ENCODE measurements around the gene RNF2. TPM values are rescaled to one million over a fixed set of nuclear protein-coding genes. Genes with fewer than 3 reads are reported as not detected.

The RNF2 gene
- total and polyA plus RNA-seq, 7 experiments from 2014 or later = 14.9 to 35.5 (median 20.8) TPM

DNA sequence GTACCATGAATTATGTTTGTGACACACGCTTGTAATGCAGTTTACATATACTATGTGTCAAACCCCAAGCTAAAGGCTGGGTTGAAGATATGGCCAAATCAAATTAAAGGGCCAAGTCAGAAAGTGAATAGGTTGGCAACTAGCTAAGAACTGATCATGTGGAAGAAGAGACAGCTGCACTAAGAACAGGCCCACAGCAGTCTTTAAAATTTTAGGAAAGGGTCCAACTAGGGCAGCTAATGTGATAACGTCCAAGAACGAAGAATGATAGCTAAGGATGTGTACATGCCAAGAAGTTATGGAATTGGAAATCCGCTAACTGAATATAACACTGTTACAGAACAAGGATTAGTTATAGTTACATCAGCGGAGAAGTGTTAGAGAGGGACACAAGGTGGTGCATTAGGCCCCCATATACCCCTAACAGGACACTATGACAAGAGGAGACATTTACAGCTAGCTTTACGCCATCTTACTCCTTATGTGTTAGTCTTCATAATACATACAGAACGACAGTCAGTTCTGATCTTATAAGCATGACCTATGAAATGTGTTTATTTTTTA lies 6.5 kb upstream of the RNF2 start:
- Mint-ChIP-seq H3K9me3 (no peaks in the 10 kb centered on the region), H3K4me3 (no peak overlapping the region), H3K27ac (no peak overlapping the region), H3K27me3 (peaks cover 0 to 39% (median 0%) of the 10 kb centered on the region in 5 donors), H3K4me1 (peaks cover 0 to 5% (median 0%) of the 10 kb centered on the region in 7 donors), H3K36me3 (no peaks in the 10 kb centered on the region)
- Histone ChIP-seq H3K9me3 (ENCODE audit: control insufficient read depth in 2 of 3, low read length in 3 of 3) (no peaks in the 10 kb centered on the region), H3K27me3 (ENCODE audit: control insufficient read depth in 2 of 2, insufficient read depth in 2 of 2, low read length in 2 of 2) (no peaks in the 10 kb centered on the region), H3K36me3 (ENCODE audit: control insufficient read depth in 2 of 3, insufficient read depth in 3 of 3, low read length in 3 of 3) (no peaks in the 10 kb centered on the region), H3K27ac (ENCODE audit: low read depth, low read length) (no peak overlapping the region), H3K4me3 (ENCODE audit: low read length) (no peak overlapping the region), H3K4me1 (ENCODE audit: control insufficient read depth in 2 of 2, insufficient read depth in 2 of 2, low read length in 2 of 2) (no peaks in the 10 kb centered on the region)
- no peak for ATAC-seq
- ChIA-PET CTCF (interaction anchor here (0.7 kb wide), 1 partner anchor 74 kb away, joined by 3 read pairs; no protein-coding TSS in a partner anchor), POLR2A (no interaction called here)
- intact Hi-C loops (cut with micrococcal nuclease) = no loop called here
- no peak for DNase-seq

- DNase-seq = no peak
- peaks cover 0 to 14% (median 8%) of the 10 kb centered on the region in 7 donors for H3K4me1 Mint-ChIP-seq
- no peaks in the 10 kb centered on the region for H3K9me3 ChIP-seq (ENCODE audit: control insufficient read depth in 2 of 3, low read length in 3 of 3)
- no peak for ATAC-seq
- ChIA-PET POLR2A (interaction anchor here (0.9 kb wide), 1 partner anchor 17 kb away, joined by 3 read pairs; no protein-coding TSS in a partner anchor), CTCF (interaction anchor here (0.6 kb wide), 1 partner anchor 234 kb away, joined by 4 read pairs; no protein-coding TSS in a partner anchor)
- H3K36me3 ChIP-seq (ENCODE audit: control insufficient read depth in 2 of 3, insufficient read depth in 3 of 3, low read length in 3 of 3) = no peaks in the 10 kb centered on the region
- no peak overlapping the region for H3K27ac Mint-ChIP-seq
- intact Hi-C loops (cut with micrococcal nuclease) = loop anchor here (5.0 to 10.0 kb wide), 4 partner anchors 275 to 1265 kb away; partner anchors contain the start of gene IVNS1ABP (in 1 of the 2)
- no peak overlapping the region for H3K27ac ChIP-seq (ENCODE audit: low read depth, low read length)
- H3K27me3 Mint-ChIP-seq = peaks cover 0 to 46% (median 0%) of the 10 kb centered on the region in 5 donors
- H3K9me3 Mint-ChIP-seq = no peaks in the 10 kb centered on the region
- H3K27me3 ChIP-seq (ENCODE audit: control insufficient read depth in 2 of 2, insufficient read depth in 2 of 2, low read length in 2 of 2) = no peaks in the 10 kb centered on the region
- peaks cover 3 to 6% of the 10 kb centered on the region in 2 donors for H3K4me1 ChIP-seq (ENCODE audit: control insufficient read depth in 2 of 2, insufficient read depth in 2 of 2, low read length in 2 of 2)
- H3K36me3 Mint-ChIP-seq = peaks cover 0 to 2% (median 0%) of the 10 kb centered on the region in 5 donors
- no peak overlapping the region for H3K4me3 ChIP-seq (ENCODE audit: low read length)
- H3K4me3 Mint-ChIP-seq = no peak overlapping the region
Observed at GRCh38 chr1:185039726-185040407, 5.5 kb upstream of the RNF2 start.

DNA sequence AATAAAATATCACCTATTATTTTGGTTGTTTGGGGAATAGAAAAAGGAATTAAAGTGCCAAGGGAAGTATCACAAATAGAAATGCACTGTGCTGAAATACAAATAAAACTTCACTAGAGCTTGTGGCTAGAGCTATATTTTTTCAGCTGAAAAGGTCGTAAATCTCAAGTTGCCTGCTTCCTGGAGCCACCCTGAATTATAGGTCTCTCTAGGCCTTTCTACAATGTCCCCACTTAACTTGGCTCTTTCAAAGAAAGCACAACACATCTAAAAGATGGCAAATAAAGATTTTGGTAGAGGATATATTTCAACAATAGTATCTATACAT lies 5.0 kb upstream of the RNF2 start:
- Mint-ChIP-seq H3K4me1 (peaks cover 0 to 15% (median 8%) of the 10 kb centered on the region in 7 donors), H3K9me3 (peaks cover 0 to 1% (median 0%) of the 10 kb centered on the region in 11 donors), H3K27me3 (peaks cover 0 to 43% (median 0%) of the 10 kb centered on the region in 5 donors), H3K27ac (peak overlapping the region in 1 of 9 donors; percentile 21), H3K4me3 (no peak overlapping the region), H3K36me3 (peaks cover 0 to 3% (median 0%) of the 10 kb centered on the region in 5 donors)
- ATAC-seq = no peak
- Histone ChIP-seq H3K36me3 (ENCODE audit: control insufficient read depth in 2 of 3, insufficient read depth in 3 of 3, low read length in 3 of 3) (peaks cover 0 to under 1% (median 0%) of the 10 kb centered on the region in 3 experiments), H3K27ac (ENCODE audit: low read depth, low read length) (no peak overlapping the region), H3K4me3 (ENCODE audit: low read length) (no peak overlapping the region), H3K27me3 (ENCODE audit: control insufficient read depth in 2 of 2, insufficient read depth in 2 of 2, low read length in 2 of 2) (no peaks in the 10 kb centered on the region), H3K4me1 (ENCODE audit: control insufficient read depth in 2 of 2, insufficient read depth in 2 of 2, low read length in 2 of 2) (peaks cover 4 to 7% of the 10 kb centered on the region in 2 donors), H3K9me3 (ENCODE audit: control insufficient read depth in 2 of 3, low read length in 3 of 3) (no peaks in the 10 kb centered on the region)
- POLR2A ChIA-PET = interaction anchor here (0.9 kb wide), 1 partner anchor 16 kb away, joined by 3 read pairs; no protein-coding TSS in a partner anchor
- DNase-seq = no peak
- CTCF ChIA-PET = interaction anchor here (0.6 kb wide), 1 partner anchor 234 kb away, joined by 4 read pairs; no protein-coding TSS in a partner anchor
- intact Hi-C loops (cut with micrococcal nuclease) = loop anchor here (5.0 to 10.0 kb wide), 4 partner anchors 274 to 1264 kb away; partner anchors contain the start of gene IVNS1ABP (in 1 of the 2)

GRCh38 chr1:185041742-185042141 lies 3.6 kb upstream of the RNF2 start:
- Mint-ChIP-seq H3K9me3 (peaks cover 0 to 1% (median 0%) of the 10 kb centered on the region in 11 donors), H3K36me3 (peaks cover 0 to 3% (median 0%) of the 10 kb centered on the region in 5 donors), H3K4me3 (no peak overlapping the region), H3K4me1 (peaks cover 5 to 22% (median 15%) of the 10 kb centered on the region in 7 donors), H3K27ac (peak overlapping the region in 1 of 9 donors; percentile 15), H3K27me3 (peaks cover 0 to 35% (median 0%) of the 10 kb centered on the region in 5 donors)
- no peak overlapping the region for H3K27ac ChIP-seq (ENCODE audit: low read depth, low read length)
- no peak for DNase-seq
- ChIA-PET CTCF (no interaction called here), POLR2A (interaction anchor here (1.1 to 1.3 kb wide), 2 partner anchors 114 to 652 kb away, joined by 3 read pairs; no protein-coding TSS in a partner anchor)
- intact Hi-C loops (cut with micrococcal nuclease) = loop anchor here (5.0 to 10.0 kb wide), 4 partner anchors 273 to 1263 kb away; partner anchors contain the start of gene IVNS1ABP (in 1 of the 2)
- no peaks in the 10 kb centered on the region for H3K9me3 ChIP-seq (ENCODE audit: control insufficient read depth in 2 of 3, low read length in 3 of 3)
- no peak overlapping the region for H3K4me3 ChIP-seq (ENCODE audit: low read length)
- peaks cover 4 to 8% of the 10 kb centered on the region in 2 donors for H3K4me1 ChIP-seq (ENCODE audit: control insufficient read depth in 2 of 2, insufficient read depth in 2 of 2, low read length in 2 of 2)
- peaks cover 0 to 7% (median 0%) of the 10 kb centered on the region in 3 experiments for H3K36me3 ChIP-seq (ENCODE audit: control insufficient read depth in 2 of 3, insufficient read depth in 3 of 3, low read length in 3 of 3)
- H3K27me3 ChIP-seq (ENCODE audit: control insufficient read depth in 2 of 2, insufficient read depth in 2 of 2, low read length in 2 of 2) = no peaks in the 10 kb centered on the region
- ATAC-seq = no peak

DNA sequence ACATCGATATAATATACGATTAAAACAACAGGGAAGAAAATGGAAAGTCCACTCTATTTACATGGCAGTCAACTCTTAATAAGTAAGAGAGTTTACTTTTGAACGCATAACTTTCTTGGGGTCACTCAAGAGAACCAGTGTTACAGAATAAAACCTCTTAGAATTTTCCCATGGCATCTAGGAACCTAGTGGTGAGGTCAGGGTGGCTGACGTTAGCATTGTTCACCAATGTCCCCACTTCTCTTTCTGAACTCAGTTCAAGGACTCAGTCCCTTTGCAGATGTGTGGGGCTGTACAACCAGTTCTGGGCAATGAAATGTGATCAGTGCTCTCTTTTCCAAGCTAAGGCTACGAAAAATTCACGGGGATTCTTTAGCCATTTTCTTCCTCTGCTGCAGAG lies 2.6 kb upstream of the RNF2 start:
- H3K4me1 ChIP-seq (ENCODE audit: control insufficient read depth in 2 of 2, insufficient read depth in 2 of 2, low read length in 2 of 2) = peaks cover 11 to 15% of the 10 kb centered on the region in 2 donors
- peaks cover 0 to 7% (median 0%) of the 10 kb centered on the region in 3 experiments for H3K36me3 ChIP-seq (ENCODE audit: control insufficient read depth in 2 of 3, insufficient read depth in 3 of 3, low read length in 3 of 3)
- ATAC-seq = no peak
- no peak overlapping the region for H3K27ac ChIP-seq (ENCODE audit: low read depth, low read length)
- Mint-ChIP-seq H3K27me3 (peaks cover 0 to 35% (median 0%) of the 10 kb centered on the region in 5 donors), H3K36me3 (peaks cover 0 to 3% (median 0%) of the 10 kb centered on the region in 5 donors), H3K4me3 (no peak overlapping the region), H3K4me1 (peaks cover 11 to 32% (median 24%) of the 10 kb centered on the region in 7 donors), H3K27ac (peak overlapping the region in 4 of 9 donors; percentile 2 to 88 (median 28)), H3K9me3 (peaks cover 0 to 1% (median 0%) of the 10 kb centered on the region in 11 donors)
- no peak overlapping the region for H3K4me3 ChIP-seq (ENCODE audit: low read length)
- no peaks in the 10 kb centered on the region for H3K9me3 ChIP-seq (ENCODE audit: control insufficient read depth in 2 of 3, low read length in 3 of 3)
- no peak for DNase-seq
- CTCF ChIA-PET = no interaction called here
- POLR2A ChIA-PET = interaction anchor here (1.3 kb wide), 1 partner anchor 113 kb away, joined by 3 read pairs; no protein-coding TSS in a partner anchor
- intact Hi-C loops (cut with micrococcal nuclease) = loop anchor here (5.0 to 10.0 kb wide), 4 partner anchors 272 to 1262 kb away; partner anchors contain the start of gene IVNS1ABP (in 1 of the 2)
- H3K27me3 ChIP-seq (ENCODE audit: control insufficient read depth in 2 of 2, insufficient read depth in 2 of 2, low read length in 2 of 2) = no peaks in the 10 kb centered on the region

GRCh38 chr1:185044387-185044786 lies 971 bp upstream of the RNF2 start:
- Histone ChIP-seq H3K4me1 (ENCODE audit: control insufficient read depth in 2 of 2, insufficient read depth in 2 of 2, low read length in 2 of 2) (peaks cover 11 to 15% of the 10 kb centered on the region in 2 donors), H3K27ac (ENCODE audit: low read depth, low read length) (peak overlapping the region; percentile 75), H3K9me3 (ENCODE audit: control insufficient read depth in 2 of 3, low read length in 3 of 3) (no peaks in the 10 kb centered on the region), H3K27me3 (ENCODE audit: control insufficient read depth in 2 of 2, insufficient read depth in 2 of 2, low read length in 2 of 2) (no peaks in the 10 kb centered on the region), H3K36me3 (ENCODE audit: control insufficient read depth in 2 of 3, insufficient read depth in 3 of 3, low read length in 3 of 3) (peaks cover 0 to 7% (median 0%) of the 10 kb centered on the region in 3 experiments), H3K4me3 (ENCODE audit: low read length) (peak overlapping the region; percentile 52)
- Mint-ChIP-seq H3K9me3 (peaks cover 0 to 2% (median 0%) of the 10 kb centered on the region in 11 donors), H3K27me3 (peaks cover 0 to 29% (median 0%) of the 10 kb centered on the region in 5 donors), H3K4me1 (peaks cover 23 to 48% (median 37%) of the 10 kb centered on the region in 7 donors), H3K4me3 (peak overlapping the region; percentile 87 to 96 (median 92)), H3K36me3 (peaks cover 0 to 5% (median 0%) of the 10 kb centered on the region in 5 donors), H3K27ac (peak overlapping the region; percentile 54 to 96 (median 88))
- POLR2A ChIA-PET = interaction anchor here (1.1 to 1.3 kb wide), 2 partner anchors 13 to 23 kb away, joined by 4 to 5 read pairs; no protein-coding TSS in a partner anchor
- CTCF ChIA-PET = interaction anchor here (1.3 kb wide), 1 partner anchor 46 kb away, joined by 3 read pairs; no protein-coding TSS in a partner anchor
- intact Hi-C loops (cut with micrococcal nuclease) = loop anchor here (2.0 to 10.0 kb wide), 9 partner anchors 22 to 1330 kb away; partner anchors contain the start of genes IVNS1ABP (in 2 of the 2), ODR4 (in 1 of the 2) and TPR (in 1 of the 2)
- DNase-seq (peak in 1 of 9 donors; percentile 5), ATAC-seq (no peak)

Measured in naive thymus-derived CD4-positive, alpha-beta T cell (primary cell).